Duodenal mucosa (tissue), 2 donors: ENCODE data around the gene BEND6.
"Not testable (repeated sequence)": the region's sequence is repeated elsewhere in the genome, so short reads cannot be mapped to it uniquely, and the experiment has no call there.

ENCODE experiments used
- H3K27ac ChIP-seq: one replicate; pipeline ENCODE4 v1.7.0; 2013; ENCODE audit warnings: low read depth, low read length
- H3K27me3 ChIP-seq, 2 donors: one replicate each; pipeline ENCODE4 v1.7.0; 2013; ENCODE audit warnings: low read length in 2 of 2, control low read depth in 1 of 2; ENCODE audit not compliant: insufficient read depth in 2 of 2, control insufficient read depth in 1 of 2
- H3K36me3 ChIP-seq, 2 donors: one replicate each; pipeline ENCODE4 v1.7.0; 2013; ENCODE audit warnings: low read length in 2 of 2, control low read depth in 1 of 2; ENCODE audit not compliant: insufficient read depth in 2 of 2, control insufficient read depth in 1 of 2
- H3K4me1 ChIP-seq, 2 donors: one replicate each; pipeline ENCODE4 v1.7.0; 2013; ENCODE audit warnings: low read length in 2 of 2, control low read depth in 1 of 2; ENCODE audit not compliant: insufficient read depth in 2 of 2, control insufficient read depth in 1 of 2
- H3K4me3 ChIP-seq, 2 donors: one replicate each; pipeline ENCODE4 v1.7.0; 2013; ENCODE audit warnings: low read length in 2 of 2, low read depth in 1 of 2
- H3K9ac ChIP-seq, 2 donors: one replicate each; pipeline ENCODE4 v1.7.0; 2013; ENCODE audit warnings: low read length in 2 of 2, low read depth in 1 of 2
- H3K9me3 ChIP-seq, 2 donors: one replicate each; pipeline ENCODE4 v1.7.0; 2013; ENCODE audit warnings: low read length in 2 of 2, control low read depth in 1 of 2; ENCODE audit not compliant: control insufficient read depth in 1 of 2

The BEND6 gene

GRCh38 chr6:56999748-57000147 is 44.8 kb downstream of the BEND6 start:
- H3K9me3 ChIP-seq, H3K36me3 ChIP-seq, H3K9ac ChIP-seq, H3K4me1 ChIP-seq, H3K4me3 ChIP-seq, H3K27me3 ChIP-seq, H3K27ac ChIP-seq: not testable (repeated sequence)

GRCh38 chr6:57002197-57002596 is 47.3 kb downstream of the BEND6 start:
- Histone ChIP-seq H3K9ac (no peak overlapping the region), H3K4me3 (no peak overlapping the region), H3K27me3 (no peaks in the 10 kb centered on the region), H3K27ac (no peak overlapping the region), H3K9me3 (peaks cover 4 to 7% of the 10 kb centered on the region in 2 donors), H3K4me1 (no peaks in the 10 kb centered on the region), H3K36me3 (no peaks in the 10 kb centered on the region)

GRCh38 chr6:57004292-57004691 is 49.4 kb downstream of the BEND6 start:
- no peak overlapping the region for H3K4me3 ChIP-seq
- no peaks in the 10 kb centered on the region for H3K27me3 ChIP-seq
- peaks cover 0 to 2% of the 10 kb centered on the region in 2 donors for H3K9me3 ChIP-seq
- H3K4me1 ChIP-seq: no peaks in the 10 kb centered on the region
- no peaks in the 10 kb centered on the region for H3K36me3 ChIP-seq
- H3K27ac ChIP-seq: no peak overlapping the region
- H3K9ac ChIP-seq: no peak overlapping the region

- Histone ChIP-seq H3K4me1 (no peaks in the 10 kb centered on the region), H3K27ac (no peak overlapping the region), H3K9ac (no peak overlapping the region), H3K9me3 (no peaks in the 10 kb centered on the region), H3K4me3 (no peak overlapping the region), H3K36me3 (no peaks in the 10 kb centered on the region), H3K27me3 (no peaks in the 10 kb centered on the region)
Observed at GRCh38 chr6:57006101-57006500, 51.2 kb downstream of the BEND6 start.

- H3K9me3 ChIP-seq, H3K4me1 ChIP-seq, H3K4me3 ChIP-seq, H3K36me3 ChIP-seq, H3K27me3 ChIP-seq, H3K9ac ChIP-seq, H3K27ac ChIP-seq: not testable (repeated sequence)
Observed at GRCh38 chr6:57008069-57008468, 53.2 kb downstream of the BEND6 start.

- no peak overlapping the region for H3K9ac ChIP-seq
- H3K9me3 ChIP-seq: no peaks in the 10 kb centered on the region
- H3K4me1 ChIP-seq: no peaks in the 10 kb centered on the region
- no peaks in the 10 kb centered on the region for H3K27me3 ChIP-seq
- no peaks in the 10 kb centered on the region for H3K36me3 ChIP-seq
- H3K4me3 ChIP-seq: no peak overlapping the region
- no peak overlapping the region for H3K27ac ChIP-seq
Observed at GRCh38 chr6:57013521-57013926, 58.6 kb downstream of the BEND6 start.

- Histone ChIP-seq H3K27ac (no peak overlapping the region), H3K27me3 (no peaks in the 10 kb centered on the region), H3K9ac (no peak overlapping the region), H3K9me3 (no peaks in the 10 kb centered on the region), H3K36me3 (no peaks in the 10 kb centered on the region), H3K4me3 (no peak overlapping the region), H3K4me1 (no peaks in the 10 kb centered on the region)
Observed at GRCh38 chr6:57017069-57017468, 62.2 kb downstream of the BEND6 start.

GRCh38 chr6:57017841-57018240 is 62.9 kb downstream of the BEND6 start:
- H3K36me3 ChIP-seq: no peaks in the 10 kb centered on the region
- no peak overlapping the region for H3K9ac ChIP-seq
- no peaks in the 10 kb centered on the region for H3K9me3 ChIP-seq
- no peaks in the 10 kb centered on the region for H3K4me1 ChIP-seq
- no peak overlapping the region for H3K4me3 ChIP-seq
- H3K27ac ChIP-seq: no peak overlapping the region
- no peaks in the 10 kb centered on the region for H3K27me3 ChIP-seq

GRCh38 chr6:57019434-57019833 is 64.5 kb downstream of the BEND6 start:
- H3K9ac ChIP-seq: no peak overlapping the region
- H3K9me3 ChIP-seq: no peaks in the 10 kb centered on the region
- no peaks in the 10 kb centered on the region for H3K27me3 ChIP-seq
- no peaks in the 10 kb centered on the region for H3K36me3 ChIP-seq
- H3K4me3 ChIP-seq: no peak overlapping the region
- H3K4me1 ChIP-seq: no peaks in the 10 kb centered on the region
- no peak overlapping the region for H3K27ac ChIP-seq

GRCh38 chr6:57021086-57021720 is 66.3 kb downstream of the BEND6 start:
- no peak overlapping the region for H3K9ac ChIP-seq
- H3K36me3 ChIP-seq: no peaks in the 10 kb centered on the region
- H3K27me3 ChIP-seq: no peaks in the 10 kb centered on the region
- no peaks in the 10 kb centered on the region for H3K9me3 ChIP-seq
- no peaks in the 10 kb centered on the region for H3K4me1 ChIP-seq
- no peak overlapping the region for H3K27ac ChIP-seq
- no peak overlapping the region for H3K4me3 ChIP-seq

- Histone ChIP-seq H3K9me3 (no peaks in the 10 kb centered on the region), H3K27me3 (no peaks in the 10 kb centered on the region), H3K9ac (no peak overlapping the region), H3K36me3 (no peaks in the 10 kb centered on the region), H3K27ac (no peak overlapping the region), H3K4me3 (no peak overlapping the region), H3K4me1 (no peaks in the 10 kb centered on the region)
Observed at GRCh38 chr6:57024321-57024720, 69.4 kb downstream of the BEND6 start.
